ENCODE results near the gene ACAD11. TPM values are rescaled to one million over a fixed set of nuclear protein-coding genes. Genes with fewer than 3 reads are reported as not detected.
"Not testable (repeated sequence)": the region's sequence is repeated elsewhere in the genome, so short reads cannot be mapped to it uniquely, and the experiment has no call there.

ACAD11 gene
- total RNA-seq, 6 donors from 2014 or later, result 15.8 to 50.3 (median 19.5) TPM

DNA sequence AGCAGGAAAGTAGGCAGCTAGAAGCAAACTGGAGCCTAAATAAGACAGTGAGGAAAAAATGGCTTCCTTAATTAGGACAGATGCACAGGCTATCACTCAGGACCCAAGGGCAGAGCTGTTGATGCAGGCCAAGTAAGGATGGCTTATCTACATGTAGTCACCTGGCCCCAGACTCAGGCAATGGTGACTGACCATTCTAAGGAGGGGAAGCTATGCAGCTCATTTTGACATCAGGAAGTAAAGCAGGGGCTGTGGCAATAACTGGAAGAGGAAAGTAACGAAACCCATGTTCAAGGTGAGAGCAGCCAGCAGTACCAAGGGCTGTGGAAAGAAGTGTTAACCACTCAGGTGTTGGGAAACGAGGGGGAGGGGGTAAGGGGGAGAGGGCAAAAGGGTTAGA, 16.2 kb downstream of the ACAD11 start:
- H3K4me1 ChIP-seq, result peaks cover 0 to 5% (median 0%) of the 10 kb centered on the region in 4 donors
- H3K9me3 ChIP-seq, result no peaks in the 10 kb centered on the region
- no peak for TF ChIP-seq POLR2AphosphoS5 (IDR thresholded peaks at IDR 0.05)
- no peak for TF ChIP-seq POLR2A (IDR thresholded peaks at IDR 0.05)
- TF ChIP-seq EP300 (IDR thresholded peaks at IDR 0.05), result no peak
- TF ChIP-seq, protein P1, sequence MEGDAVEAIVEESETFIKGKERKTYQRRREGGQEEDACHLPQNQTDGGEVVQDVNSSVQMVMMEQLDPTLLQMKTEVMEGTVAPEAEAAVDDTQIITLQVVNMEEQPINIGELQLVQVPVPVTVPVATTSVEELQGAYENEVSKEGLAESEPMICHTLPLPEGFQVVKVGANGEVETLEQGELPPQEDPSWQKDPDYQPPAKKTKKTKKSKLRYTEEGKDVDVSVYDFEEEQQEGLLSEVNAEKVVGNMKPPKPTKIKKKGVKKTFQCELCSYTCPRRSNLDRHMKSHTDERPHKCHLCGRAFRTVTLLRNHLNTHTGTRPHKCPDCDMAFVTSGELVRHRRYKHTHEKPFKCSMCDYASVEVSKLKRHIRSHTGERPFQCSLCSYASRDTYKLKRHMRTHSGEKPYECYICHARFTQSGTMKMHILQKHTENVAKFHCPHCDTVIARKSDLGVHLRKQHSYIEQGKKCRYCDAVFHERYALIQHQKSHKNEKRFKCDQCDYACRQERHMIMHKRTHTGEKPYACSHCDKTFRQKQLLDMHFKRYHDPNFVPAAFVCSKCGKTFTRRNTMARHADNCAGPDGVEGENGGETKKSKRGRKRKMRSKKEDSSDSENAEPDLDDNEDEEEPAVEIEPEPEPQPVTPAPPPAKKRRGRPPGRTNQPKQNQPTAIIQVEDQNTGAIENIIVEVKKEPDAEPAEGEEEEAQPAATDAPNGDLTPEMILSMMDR (IDR thresholded peaks at IDR 0.05), result no peak
- ATAC-seq (ENCODE audit: low FRiP score in 2 of 2) (peak in 1 of 2 donors; percentile 46), DNase-seq (peak in 1 of 2 donors; percentile 24)
- H3K27ac ChIP-seq, result no peak overlapping the region
- H3K4me3 ChIP-seq, result no peak overlapping the region
- H3K36me3 ChIP-seq, result peaks cover 0 to 13% (median 3%) of the 10 kb centered on the region in 4 donors
- no peaks in the 10 kb centered on the region for H3K27me3 ChIP-seq
- 60 to 61% methylated on average over 2 of the region's 2 CpGs for WGBS, 2 donors

DNA sequence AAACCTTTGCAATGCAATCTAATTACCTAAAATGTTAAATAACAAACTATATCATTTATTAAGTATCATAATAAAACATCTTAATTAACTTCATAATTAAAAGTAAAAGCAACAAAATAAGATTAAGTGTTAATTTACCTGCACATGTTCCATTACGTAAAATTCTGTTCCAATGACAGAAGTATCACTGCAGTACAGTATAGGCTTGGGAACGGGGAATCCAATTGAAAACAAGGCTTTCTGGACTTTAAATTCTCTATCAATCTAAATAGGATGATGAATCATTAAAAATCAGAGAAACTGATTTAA, 17.1 kb downstream of the ACAD11 start:
- H3K27me3 ChIP-seq, result no peaks in the 10 kb centered on the region
- peaks cover 0 to 17% (median 3%) of the 10 kb centered on the region in 4 donors for H3K36me3 ChIP-seq
- no peak for DNase-seq
- peaks cover 0 to 5% (median 0%) of the 10 kb centered on the region in 4 donors for H3K4me1 ChIP-seq
- no peak overlapping the region for H3K4me3 ChIP-seq
- WGBS, 2 donors, result 64 to 66% methylated on average over 2 of the region's 2 CpGs
- H3K9me3 ChIP-seq, result no peaks in the 10 kb centered on the region
- ATAC-seq (ENCODE audit: low FRiP score in 2 of 2), result no peak
- no peak overlapping the region for H3K27ac ChIP-seq
- TF ChIP-seq, protein P1 (IDR thresholded peaks at IDR 0.05), result peak in 3 of 6 experiments; percentile 2 to 24 (median 6)
- no peak for TF ChIP-seq EP300 (IDR thresholded peaks at IDR 0.05)

GRCh38 chr3:132641837-132642538, 17.6 kb downstream of the ACAD11 start:
- DNase-seq, result no peak
- WGBS, 2 donors, result 74 to 79% methylated on average over 5 of the region's 5 CpGs
- Histone ChIP-seq H3K27me3 (no peaks in the 10 kb centered on the region), H3K36me3 (peaks cover 0 to 17% (median 3%) of the 10 kb centered on the region in 4 donors), H3K27ac (no peak overlapping the region), H3K9me3 (no peaks in the 10 kb centered on the region), H3K4me1 (peaks cover 0 to 5% (median 0%) of the 10 kb centered on the region in 4 donors), H3K4me3 (no peak overlapping the region)
- ATAC-seq (ENCODE audit: low FRiP score in 2 of 2), result peak in 1 of 2 donors; percentile 82
- TF ChIP-seq, protein P1 (IDR thresholded peaks at IDR 0.05), result peak; percentile 63 to 79 (median 70)
- no peak for TF ChIP-seq POLR2AphosphoS5 (IDR thresholded peaks at IDR 0.05)

GRCh38 chr3:132641427-132641826, 18.2 kb downstream of the ACAD11 start:
- H3K4me3 ChIP-seq; H3K4me1 ChIP-seq; H3K27ac ChIP-seq; H3K9me3 ChIP-seq; DNase-seq; ATAC-seq (ENCODE audit: low FRiP score in 2 of 2); H3K27me3 ChIP-seq: not testable (repeated sequence)
- peaks cover 0 to 17% (median 3%) of the 10 kb centered on the region in 4 donors for H3K36me3 ChIP-seq
- WGBS, 2 donors, result 76 to 89% methylated on average over 2 of the region's 2 CpGs

GRCh38 chr3:132638706-132639105, 20.9 kb downstream of the ACAD11 start:
- no peak for DNase-seq
- TF ChIP-seq EP300 (IDR thresholded peaks at IDR 0.05) (no peak), POLR2AphosphoS5 (IDR thresholded peaks at IDR 0.05) (no peak), POLR2A (IDR thresholded peaks at IDR 0.05) (no peak)
- TF ChIP-seq, protein P1 (IDR thresholded peaks at IDR 0.05), result no peak
- Histone ChIP-seq H3K36me3 (peaks cover 0 to 22% (median 3%) of the 10 kb centered on the region in 4 donors), H3K4me1 (no peaks in the 10 kb centered on the region), H3K27me3 (no peaks in the 10 kb centered on the region), H3K9me3 (no peaks in the 10 kb centered on the region), H3K27ac (no peak overlapping the region), H3K4me3 (no peak overlapping the region)
- no peak for ATAC-seq (ENCODE audit: low FRiP score in 2 of 2)

Data from upper lobe of left lung (tissue), 6 donors.